ENCODE measurements around the gene SNX7.
A peak's percentile ranks its signal among the peaks of the same experiment; 100 is the strongest.

SNX7 gene

GRCh38 chr1:98661544-98662355 lies at the start of gene SNX7:
SNX7 (plus strand) TSS chr1:98661721; CDS start chr1:98661732, 11 bp downstream.
- DNase-seq = peak; percentile 21

GRCh38 chr1:98637316-98637715 lies 24.2 kb upstream of the SNX7 start:
- no peak for DNase-seq

GRCh38 chr1:98638185-98638584 lies 23.3 kb upstream of the SNX7 start:
- no peak for DNase-seq

- DNase-seq = no peak
These were observed 17.0 kb upstream of the SNX7 start for GRCh38 chr1:98644510-98644909.

GRCh38 chr1:98651116-98651632 lies 10.3 kb upstream of the SNX7 start:
- no peak for DNase-seq

- no peak for DNase-seq
These were observed 8.4 kb upstream of the SNX7 start for GRCh38 chr1:98653123-98653522.

- no peak for DNase-seq
These were observed 1.6 kb upstream of the SNX7 start for GRCh38 chr1:98659879-98660278.

GRCh38 chr1:98660940-98661543 lies 479 bp upstream of the SNX7 start:
- no peak for DNase-seq

GRCh38 chr1:98662356-98662670 lies 792 bp downstream of the SNX7 start:
- DNase-seq = no peak

- no peak for DNase-seq
These were observed 7.2 kb downstream of the SNX7 start for GRCh38 chr1:98668733-98669132.

GRCh38 chr1:98669355-98670296 lies 8.1 kb downstream of the SNX7 start:
- DNase-seq = no peak

- no peak for DNase-seq
These were observed 10.7 kb downstream of the SNX7 start for GRCh38 chr1:98672189-98672588.

GRCh38 chr1:98674075-98674781 lies 12.7 kb downstream of the SNX7 start:
- DNase-seq = no peak

GRCh38 chr1:98675282-98675681 lies 13.8 kb downstream of the SNX7 start:
- DNase-seq = no peak

- DNase-seq = no peak
These were observed 15.8 kb downstream of the SNX7 start for GRCh38 chr1:98677288-98677687.

GRCh38 chr1:98681812-98682211 lies 20.3 kb downstream of the SNX7 start:
- no peak for DNase-seq

- no peak for DNase-seq
These were observed 26.7 kb downstream of the SNX7 start for GRCh38 chr1:98688110-98688739.

- DNase-seq = no peak
These were observed 29.1 kb downstream of the SNX7 start for GRCh38 chr1:98690576-98690975.

GRCh38 chr1:98692482-98692881 lies 31.0 kb downstream of the SNX7 start:
- no peak for DNase-seq

- DNase-seq = no peak
These were observed 31.9 kb downstream of the SNX7 start for GRCh38 chr1:98693385-98693784.

- no peak for DNase-seq
These were observed 34.6 kb downstream of the SNX7 start for GRCh38 chr1:98696077-98696476.

- no peak for DNase-seq
These were observed 36.3 kb downstream of the SNX7 start for GRCh38 chr1:98697781-98698180.
